Right cardiac atrium (tissue), 5 donors: ENCODE results near the gene CMPK2. TPM values are rescaled to one million over a fixed set of nuclear protein-coding genes. Genes with fewer than 3 reads are reported as not detected.
"Not testable (repeated sequence)": the region's sequence is repeated elsewhere in the genome, so short reads cannot be mapped to it uniquely, and the experiment has no call there.

Source experiments
- ATAC-seq, 2 donors: fragments of 200-7000 bp; cut with Tn5 transposase; one replicate each; pipeline versions ENCODE4 v1.8.0 to v1.9.1; 2020; ENCODE audit warnings: moderate library complexity in 2 of 2, mild to moderate bottlenecking in 1 of 2
- DNase-seq, 3 donors: peaks; one replicate each; pipeline ENCODE4 v3.0.0-alpha.2; 2020
- H3K27ac ChIP-seq: one replicate; pipeline ENCODE4 v1.5.1; 2013; ENCODE audit warnings: mild to moderate bottlenecking, low read length, control low read depth, moderate library complexity
- H3K27me3 ChIP-seq: one replicate; pipeline ENCODE4 v1.6.1; 2013; ENCODE audit not compliant: control insufficient read depth, insufficient read depth
- H3K4me1 ChIP-seq: one replicate; pipeline ENCODE4 v1.6.1; 2013; ENCODE audit warnings: low read length; ENCODE audit not compliant: control insufficient read depth, insufficient read depth
- H3K4me3 ChIP-seq: one replicate; pipeline ENCODE4 v1.5.1; 2013; ENCODE audit warnings: low read length, control low read depth
- H3K9me3 ChIP-seq: one replicate; pipeline ENCODE4 v1.6.1; 2013; ENCODE audit warnings: low read length; ENCODE audit not compliant: control insufficient read depth
- WGBS: extraction: QIAGEN DNeasy Blood & Tissue Kit; methylation state at CpG from one replicate; pipeline ENCODE4 v1.1.7; 2013; 5-methylcytosine and 5-hydroxymethylcytosine counted together
- intact Hi-C, 4 donors: fragments of 100-400 bp; cut with DNase I; formaldehyde crosslinking; loops; one replicate each; pipeline versions ENCODE4 v1.11.0 to v1.14.0; 2022 to 2023
- polyA plus RNA-seq: library from polyadenylated mRNA; stranded (reverse); fragments of 200-250 nt; gene quantifications from one replicate; pipeline ENCODE4 v1.2.3, GENCODE V29; 2013
- total RNA-seq, 4 donors: library from RNA; stranded (reverse); fragmentation: NEBNext Ultra II Directional; extraction: Animal tissue kit (Norgen Biotek cat#: 25700); gene quantifications; one replicate each; pipeline ENCODE4 v1.2.1, GENCODE V29; 2021
- donor health status: healthy with polysubstance abuse.
- donor health status: DM: no; HTN: yes; CAD: no.
- donor health status: DM: no; HTN: no; CAD: no.
- donor health status: DM: no; HTN: yes; CAD: no; lungs with severe emphysema.
- donor health status: DM: yes; HTN: yes; CAD: no.

The CMPK2 gene
- total and polyA plus RNA-seq, 5 donors = 2.7 to 5.7 (median 3.3) TPM

DNA sequence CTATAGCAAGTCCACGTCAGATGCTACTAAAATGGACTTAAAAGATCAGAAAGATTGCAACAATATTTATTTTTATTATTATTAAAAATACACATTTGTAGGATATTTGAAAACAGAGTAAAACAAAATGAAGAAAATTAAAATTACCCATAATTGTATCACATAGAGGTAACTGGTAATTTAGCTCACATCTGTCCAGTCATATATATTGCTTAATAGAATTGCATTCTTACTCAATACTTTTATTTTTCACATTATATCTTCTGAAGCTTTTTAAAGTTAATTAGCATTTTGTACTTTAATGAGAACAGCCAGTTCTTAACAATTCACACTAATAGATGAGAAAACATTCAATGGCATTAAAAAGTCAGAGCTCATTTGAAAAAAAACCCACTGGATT, 40.0 kb upstream of the CMPK2 start:
- H3K9me3 ChIP-seq = no peaks in the 10 kb centered on the region
- DNase-seq = no peak
- intact Hi-C loops = loop anchor here in 1 of 4 donors (5.0 kb wide), 1 partner anchor 132 kb away; no protein-coding TSS in a partner anchor

DNA sequence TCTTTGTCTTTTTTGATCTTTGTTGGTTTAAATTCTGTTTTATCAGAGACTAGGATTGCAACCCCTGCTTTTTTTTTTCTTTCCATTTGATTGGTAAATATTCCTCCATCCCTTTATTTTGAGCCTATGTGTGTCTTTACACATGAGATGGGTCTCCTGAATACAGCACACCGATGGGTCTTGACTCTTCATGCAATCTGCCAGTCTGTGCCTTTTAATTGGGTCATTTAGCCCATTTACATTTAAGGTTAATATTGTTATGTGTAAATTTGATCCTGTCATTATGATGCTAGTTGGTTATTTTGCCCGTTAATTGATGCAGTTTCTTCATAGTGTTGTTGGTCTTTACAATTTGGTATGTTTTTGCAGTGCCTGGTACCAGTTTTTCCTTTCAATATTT, 36.9 kb upstream of the CMPK2 start:
- H3K4me1 ChIP-seq, ATAC-seq, H3K4me3 ChIP-seq, H3K27ac ChIP-seq, DNase-seq, H3K9me3 ChIP-seq, intact Hi-C loops, H3K27me3 ChIP-seq: not testable (repeated sequence)
- 90% methylated on average over 2 of the region's 2 CpGs for WGBS

More for the DNA sequence above, 40.0 kb upstream of the CMPK2 start:
- 94% methylated on average over 1 of the region's 1 CpG for WGBS
- Histone ChIP-seq H3K27ac (no peak overlapping the region), H3K4me1 (no peaks in the 10 kb centered on the region), H3K4me3 (no peak overlapping the region), H3K27me3 (no peaks in the 10 kb centered on the region)
- no peak for ATAC-seq

DNA sequence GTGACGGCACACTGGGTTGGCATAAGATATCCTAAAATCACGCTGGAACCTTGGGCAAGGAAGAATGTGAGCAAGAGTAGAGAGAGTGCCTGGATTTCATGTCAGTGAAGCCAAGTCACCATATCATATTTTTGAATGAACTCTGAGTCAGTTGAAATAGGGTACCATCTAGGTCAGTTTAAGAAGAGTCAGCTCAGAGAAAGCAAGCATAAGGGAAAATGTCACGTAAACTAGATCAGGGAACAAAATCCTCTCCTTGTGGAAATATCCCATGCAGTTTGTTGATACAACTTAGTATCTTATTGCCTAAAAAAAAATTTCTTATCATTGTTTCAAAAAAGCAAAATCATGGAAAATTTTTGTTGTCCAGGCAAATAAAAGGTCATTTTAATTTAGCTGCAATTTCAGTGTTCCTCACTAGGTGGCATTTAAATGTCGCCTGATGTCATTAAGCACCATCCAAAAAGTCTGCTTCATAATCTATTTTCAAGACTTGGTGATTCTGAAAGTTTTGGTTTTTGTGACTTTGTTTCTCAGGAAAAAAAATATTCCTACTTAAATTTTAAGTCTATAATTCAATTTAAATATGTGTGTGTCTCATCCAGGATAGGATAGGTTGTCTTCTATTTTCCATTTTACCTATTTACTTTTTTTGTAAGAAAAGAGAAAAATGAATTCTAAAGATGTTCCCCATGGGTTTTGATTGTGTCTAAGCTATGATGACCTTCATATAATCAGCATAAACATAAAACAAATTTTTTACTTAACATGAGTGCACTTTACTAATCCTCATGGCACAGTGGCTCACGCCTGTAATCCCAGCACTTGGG, 31.4 kb upstream of the CMPK2 start:
- no peaks in the 10 kb centered on the region for H3K27me3 ChIP-seq

DNA sequence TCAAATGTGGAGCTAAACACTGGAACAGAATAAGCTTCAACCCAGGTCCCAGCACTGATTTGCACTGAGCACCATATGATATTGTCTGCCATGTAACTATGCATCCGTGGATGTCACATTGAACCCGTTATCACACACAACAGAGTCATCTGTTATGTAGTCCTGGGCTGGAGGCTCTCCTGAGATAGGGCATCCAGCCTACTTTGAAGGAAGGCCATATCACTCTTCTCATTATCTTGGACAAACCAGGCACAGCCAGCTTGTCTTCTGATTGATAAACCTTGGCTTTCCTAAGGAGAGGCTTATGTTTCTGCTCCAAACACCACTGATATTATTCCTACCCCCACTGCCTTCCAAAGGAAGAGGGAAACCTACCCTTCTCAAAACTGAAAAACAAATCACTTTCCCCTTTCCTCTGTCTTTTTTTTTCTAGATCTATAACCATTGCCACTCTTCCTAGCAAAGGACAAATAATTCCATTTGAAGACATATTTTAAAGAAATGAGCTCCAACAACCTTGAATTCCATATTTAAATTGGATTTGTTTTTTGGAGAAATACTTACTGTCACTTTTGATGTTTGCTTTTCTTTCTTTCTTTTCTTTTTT, 28.3 kb upstream of the CMPK2 start:
- Histone ChIP-seq H3K9me3 (no peaks in the 10 kb centered on the region), H3K27me3 (no peaks in the 10 kb centered on the region), H3K4me1 (peaks cover 4% of the 10 kb centered on the region), H3K4me3 (no peak overlapping the region), H3K27ac (no peak overlapping the region)
- 64% methylated on average over 2 of the region's 2 CpGs for WGBS
- DNase-seq (no peak), ATAC-seq (no peak)
- intact Hi-C loops = loop anchor here in 1 of 4 donors (5.0 kb wide), 1 partner anchor 143 kb away; no protein-coding TSS in a partner anchor

More for the DNA sequence above, 31.4 kb upstream of the CMPK2 start:
- Histone ChIP-seq H3K4me1 (peaks cover 3% of the 10 kb centered on the region), H3K4me3 (no peak overlapping the region), H3K27ac (peak overlapping the region; percentile 42), H3K9me3 (no peaks in the 10 kb centered on the region)
- intact Hi-C loops = loop anchor here in 3 of 4 donors (5.0 kb wide), 1 partner anchor 145 kb away; no protein-coding TSS in a partner anchor
- 61% methylated on average over 5 of the region's 5 CpGs for WGBS
- ATAC-seq = peak in 1 of 2 donors; percentile 75
- no peak for DNase-seq

DNA sequence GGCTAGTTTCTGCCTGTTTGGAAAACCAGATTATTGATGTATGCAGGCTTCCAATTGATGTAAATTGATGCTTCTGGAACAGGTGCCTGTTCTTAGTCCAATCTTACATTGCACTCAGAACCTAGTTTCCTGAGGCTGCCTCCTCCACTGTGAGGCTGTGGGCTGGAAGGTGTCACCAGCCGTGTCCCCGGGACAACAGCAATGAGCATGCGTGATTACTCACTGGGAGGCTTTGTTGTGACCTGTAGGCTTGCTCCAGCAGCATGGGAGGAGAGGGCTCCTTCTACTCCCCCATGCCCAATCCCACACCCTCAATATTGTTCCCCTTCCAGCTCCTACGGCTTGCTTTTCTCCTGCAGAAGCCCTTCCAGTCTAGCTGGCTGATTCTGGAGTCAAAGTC, 23.0 kb upstream of the CMPK2 start:
- intact Hi-C loops = no loop called here
- no peak overlapping the region for H3K27ac ChIP-seq
- no peak overlapping the region for H3K4me3 ChIP-seq
- H3K9me3 ChIP-seq = no peaks in the 10 kb centered on the region
- 92% methylated on average over 4 of the region's 4 CpGs for WGBS
- no peak for DNase-seq
- peaks cover 1% of the 10 kb centered on the region for H3K4me1 ChIP-seq
- no peak for ATAC-seq
- no peaks in the 10 kb centered on the region for H3K27me3 ChIP-seq

DNA sequence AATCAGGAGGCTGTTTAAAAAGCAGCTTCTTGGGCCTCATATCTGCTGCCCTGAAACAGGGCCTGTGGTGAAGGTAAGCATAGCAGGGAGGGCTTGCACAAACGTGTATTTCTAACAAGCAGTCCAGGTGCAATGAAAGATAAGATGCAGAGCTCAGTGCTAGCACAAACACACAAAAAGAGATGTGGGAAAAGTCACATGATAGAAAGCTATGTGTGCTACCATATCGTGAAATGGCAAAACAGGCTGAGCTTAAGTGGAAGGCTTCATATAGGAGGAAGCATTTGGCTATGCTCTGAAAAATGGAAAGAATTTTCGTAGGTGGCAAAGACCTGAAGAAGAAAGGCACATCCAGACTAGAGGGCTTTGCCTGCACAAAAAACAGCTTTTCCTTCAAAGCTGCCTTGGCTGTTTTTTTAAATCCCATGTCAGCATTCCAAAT, 22.1 kb upstream of the CMPK2 start:
- peaks cover 5% of the 10 kb centered on the region for H3K4me1 ChIP-seq
- ATAC-seq (no peak), DNase-seq (no peak)
- intact Hi-C loops = no loop called here
- H3K4me3 ChIP-seq = no peak overlapping the region
- no peaks in the 10 kb centered on the region for H3K27me3 ChIP-seq
- H3K27ac ChIP-seq = no peak overlapping the region
- 75% methylated on average over 3 of the region's 3 CpGs for WGBS
- H3K9me3 ChIP-seq = no peaks in the 10 kb centered on the region

DNA sequence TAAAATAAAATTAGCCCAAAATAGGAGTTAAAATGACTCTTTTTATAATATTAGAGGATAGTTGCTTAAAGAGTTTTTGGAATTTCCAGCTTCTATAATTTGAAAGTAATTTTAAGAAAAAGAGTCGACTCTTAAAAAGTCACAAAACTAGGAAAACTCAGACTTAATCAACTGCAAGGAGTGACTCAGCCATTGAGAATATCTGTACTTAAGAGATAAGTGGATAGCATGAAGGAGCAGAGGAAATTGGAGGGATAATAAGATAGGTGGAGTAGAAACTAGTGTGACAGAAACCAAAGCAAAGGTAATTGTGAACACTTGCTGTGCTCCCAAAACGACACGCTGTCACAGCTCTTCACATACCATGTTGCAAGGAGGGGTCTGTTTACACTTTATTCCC, 20.3 kb upstream of the CMPK2 start:
- no peak for ATAC-seq
- DNase-seq = no peak
- whole genome bisulfite sequencing = 76% methylated on average over 3 of the region's 3 CpGs
- Histone ChIP-seq H3K4me3 (no peak overlapping the region), H3K9me3 (no peaks in the 10 kb centered on the region), H3K4me1 (peaks cover 5% of the 10 kb centered on the region), H3K27me3 (no peaks in the 10 kb centered on the region), H3K27ac (no peak overlapping the region)
- intact Hi-C loops = no loop called here

DNA sequence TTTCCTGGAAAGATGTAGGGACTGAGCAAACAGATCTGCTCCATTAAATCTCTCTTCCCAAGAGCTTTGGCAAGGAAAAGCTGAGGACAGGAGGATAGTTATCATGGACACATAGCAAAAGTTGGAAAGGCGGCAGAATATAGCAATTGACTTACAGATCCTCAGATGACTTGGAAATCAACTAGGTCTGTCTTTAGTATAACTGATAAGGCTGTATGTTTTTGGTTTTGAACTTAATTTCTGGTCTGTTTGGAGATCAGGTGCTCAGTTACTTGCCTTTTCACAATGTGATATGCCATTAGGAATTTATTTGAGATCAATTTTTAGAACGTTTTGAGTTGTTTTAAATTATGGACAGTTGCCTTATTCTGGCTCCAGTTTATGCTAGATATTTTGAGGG, 19.8 kb upstream of the CMPK2 start:
- no peak for DNase-seq
- H3K27ac ChIP-seq = no peak overlapping the region
- WGBS = 78% methylated on average over 2 of the region's 2 CpGs
- intact Hi-C loops = no loop called here
- no peaks in the 10 kb centered on the region for H3K9me3 ChIP-seq
- H3K4me1 ChIP-seq = peaks cover 5% of the 10 kb centered on the region
- ATAC-seq = no peak
- H3K4me3 ChIP-seq = no peak overlapping the region
- H3K27me3 ChIP-seq = no peaks in the 10 kb centered on the region

DNA sequence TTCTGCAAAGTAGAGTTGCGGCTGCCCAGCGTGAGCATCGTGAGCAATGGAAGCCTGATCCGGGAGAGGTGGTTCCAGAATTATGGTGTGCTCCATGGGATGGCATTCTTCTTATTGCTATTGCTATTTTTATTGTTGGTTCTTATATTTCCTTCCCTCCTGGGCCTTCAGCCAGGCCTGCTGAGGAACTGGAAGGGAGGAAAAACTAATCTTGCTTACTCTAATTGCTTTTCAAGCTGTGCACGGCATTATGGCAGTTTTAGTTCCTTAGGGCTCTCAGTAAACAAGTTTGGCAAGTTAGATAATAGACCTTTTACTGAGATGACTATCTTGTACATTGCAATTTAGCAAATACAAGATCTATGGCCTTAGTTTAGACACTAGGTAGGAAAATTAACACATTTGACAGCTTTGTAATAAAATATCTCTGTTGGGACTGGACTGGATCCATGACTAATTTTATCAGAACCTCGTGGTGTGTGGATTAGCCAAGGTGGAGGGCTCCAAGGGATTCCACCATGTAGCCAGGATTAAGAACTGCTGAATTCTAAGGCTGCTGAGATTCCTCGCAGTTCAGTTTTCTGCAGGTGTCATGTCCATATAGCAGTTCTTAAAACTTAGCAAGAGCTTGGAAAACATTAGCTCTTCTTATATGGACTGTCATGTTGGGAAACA, 17.9 kb upstream of the CMPK2 start:
- Histone ChIP-seq H3K27me3 (no peaks in the 10 kb centered on the region), H3K4me1 (peaks cover 4% of the 10 kb centered on the region), H3K27ac (no peak overlapping the region), H3K9me3 (no peaks in the 10 kb centered on the region), H3K4me3 (no peak overlapping the region)
- WGBS = 53% methylated on average over 7 of the region's 7 CpGs
- peak; percentile 11 to 19 for ATAC-seq
- DNase-seq = no peak
- intact Hi-C loops = no loop called here

DNA sequence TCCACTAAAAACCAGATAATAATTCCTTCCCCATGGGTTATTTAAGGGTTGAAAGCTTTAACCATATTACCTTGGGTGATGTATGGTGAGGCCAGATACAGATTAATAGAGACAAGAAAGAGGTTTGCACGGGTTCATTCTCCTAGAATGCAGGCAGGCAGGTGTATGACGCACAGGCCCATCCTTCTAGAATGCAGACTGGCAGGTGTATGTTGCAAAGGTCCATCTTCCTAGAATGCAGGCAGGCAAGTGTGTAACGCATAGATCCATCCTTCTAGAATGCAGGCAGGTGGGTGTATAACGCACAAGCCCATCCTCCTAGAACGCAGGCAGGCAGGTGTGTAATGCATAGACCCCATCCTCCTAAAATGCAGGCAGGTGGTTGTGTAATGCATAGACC, 15.8 kb upstream of the CMPK2 start:
- WGBS = 91% methylated on average over 5 of the region's 5 CpGs
- Histone ChIP-seq H3K4me3 (no peak overlapping the region), H3K27ac (no peak overlapping the region), H3K27me3 (no peaks in the 10 kb centered on the region), H3K4me1 (peaks cover 4% of the 10 kb centered on the region), H3K9me3 (no peaks in the 10 kb centered on the region)
- ATAC-seq (no peak), DNase-seq (no peak)
- intact Hi-C loops = no loop called here

DNA sequence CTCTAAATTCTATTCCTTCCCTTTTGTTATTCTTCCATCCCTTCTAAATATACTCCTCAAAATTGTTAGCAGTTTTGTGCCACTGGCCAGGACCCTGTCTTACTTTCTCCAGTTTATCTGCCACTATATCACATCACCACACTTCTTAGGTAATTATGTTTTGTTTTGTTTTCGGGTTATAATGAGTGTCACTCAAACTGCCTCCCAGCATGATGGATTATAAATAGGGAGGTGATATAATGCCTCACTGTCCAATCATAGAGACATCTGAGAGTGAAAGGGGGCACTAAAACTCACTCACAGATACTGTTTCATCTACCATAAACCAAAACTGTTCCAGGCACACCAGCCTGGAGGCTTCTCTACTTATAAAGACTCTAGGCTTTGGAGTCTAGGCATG, 15.3 kb upstream of the CMPK2 start:
- Histone ChIP-seq H3K4me1 (peaks cover 4% of the 10 kb centered on the region), H3K27ac (no peak overlapping the region), H3K27me3 (no peaks in the 10 kb centered on the region), H3K4me3 (no peak overlapping the region), H3K9me3 (no peaks in the 10 kb centered on the region)
- ATAC-seq = no peak
- no peak for DNase-seq
- intact Hi-C loops = no loop called here
- 65% methylated on average over 1 of the region's 1 CpG for WGBS
